Glutamatergic neuron (in vitro differentiated cells): ENCODE measurements around the gene ZC3H12C. TPM values are rescaled to one million over a fixed set of nuclear protein-coding genes. Genes with fewer than 3 reads are reported as not detected.

ENCODE experiments used
- DNase-seq: peaks from one replicate; pipeline ENCODE4 v3.0.0; 2022
- H3K27ac Mint-ChIP-seq: one replicate; pipeline ENCODE4 v1.8.0; 2020; ENCODE audit warnings: mild to moderate bottlenecking, mixed read lengths, inconsistent platforms; ENCODE audit not compliant: unreplicated experiment
- H3K27me3 Mint-ChIP-seq: one replicate; pipeline ENCODE4 v1.8.0; 2020; ENCODE audit warnings: mild to moderate bottlenecking, moderate library complexity, mixed read lengths, inconsistent platforms; ENCODE audit not compliant: unreplicated experiment
- H3K36me3 Mint-ChIP-seq: one replicate; pipeline ENCODE4 v1.8.0; 2020; ENCODE audit warnings: mild to moderate bottlenecking, mixed read lengths, inconsistent platforms; ENCODE audit not compliant: unreplicated experiment
- H3K4me1 Mint-ChIP-seq: one replicate; pipeline ENCODE4 v1.8.0; 2020; ENCODE audit warnings: mild to moderate bottlenecking, low read depth, mixed read lengths, inconsistent platforms; ENCODE audit not compliant: unreplicated experiment
- H3K4me3 Mint-ChIP-seq: one replicate; pipeline ENCODE4 v1.8.0; 2020; ENCODE audit warnings: mild to moderate bottlenecking, mixed read lengths, inconsistent platforms; ENCODE audit not compliant: unreplicated experiment
- H3K9me3 Mint-ChIP-seq: one replicate; pipeline ENCODE4 v1.8.0; 2020; ENCODE audit warnings: mild to moderate bottlenecking, moderate library complexity, mixed read lengths, inconsistent platforms; ENCODE audit not compliant: unreplicated experiment
- total RNA-seq: library from RNA; stranded (reverse); fragmentation: NEBNext Ultra II Directional; extraction: Animal tissue kit (Norgen Biotek cat#: 25700); gene quantifications from one replicate; pipeline ENCODE4 v1.2.1, GENCODE V29; 2021; ENCODE audit not compliant: unreplicated experiment
- TF ChIP-seq, protein P1 (sequence below): fragments of 200-600 bp; sonication (generic); IDR thresholded peaks from one replicate; pipeline ENCODE4 v1.5.0; 2021; ENCODE audit not compliant: partially characterized antibody, unreplicated experiment

ZC3H12C gene
- total RNA-seq, 1 donor from 2014 or later: 60.6 TPM

DNA sequence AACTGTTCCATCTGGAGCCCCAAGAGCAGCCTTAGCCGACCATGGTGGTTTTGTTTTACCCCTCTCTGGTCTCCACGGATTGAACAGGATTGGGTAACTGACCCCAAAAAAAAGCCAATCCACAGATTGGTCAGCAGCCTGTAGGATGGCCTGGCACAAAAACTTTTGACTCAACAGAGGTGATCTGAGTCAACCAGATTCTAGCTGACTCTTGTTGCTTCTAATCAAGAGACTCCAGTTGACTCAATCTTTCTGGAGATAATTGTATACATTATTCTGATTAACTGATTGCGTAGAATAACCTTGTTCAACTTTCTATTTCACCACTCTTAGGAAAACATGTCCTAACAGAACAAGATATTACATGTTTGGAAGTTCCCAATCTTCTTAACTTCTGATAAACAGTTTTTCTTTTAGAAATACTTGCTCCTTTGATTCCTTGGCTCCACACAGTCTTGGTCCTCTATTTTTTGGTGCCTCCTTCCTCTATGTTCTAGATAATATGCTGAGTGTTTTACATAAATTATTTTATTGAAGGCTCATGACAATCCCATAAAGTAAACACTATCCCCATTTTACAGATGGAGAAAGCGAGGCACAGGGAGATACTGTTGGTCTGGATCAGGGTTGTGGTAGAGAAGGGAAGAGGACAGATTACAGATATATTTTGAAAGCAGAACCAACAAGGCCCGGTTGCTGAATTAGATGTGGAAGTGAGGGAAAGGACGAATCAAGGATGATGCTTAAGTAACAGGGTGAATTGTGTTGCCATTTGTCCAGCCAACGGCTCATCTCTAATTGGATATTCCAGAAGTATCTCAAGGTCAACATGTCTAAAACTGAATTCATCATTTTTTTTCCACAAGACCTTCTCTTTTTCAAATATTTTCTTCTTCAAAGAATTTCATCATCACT, 11.5 kb upstream of the ZC3H12C start:
- Mint-ChIP-seq H3K9me3 (peaks cover 4% of the 10 kb centered on the region), H3K36me3 (no peaks in the 10 kb centered on the region), H3K4me1 (peaks cover 14% of the 10 kb centered on the region), H3K27ac (no peak overlapping the region), H3K27me3 (no peaks in the 10 kb centered on the region), H3K4me3 (no peak overlapping the region)
- TF ChIP-seq, protein P1, sequence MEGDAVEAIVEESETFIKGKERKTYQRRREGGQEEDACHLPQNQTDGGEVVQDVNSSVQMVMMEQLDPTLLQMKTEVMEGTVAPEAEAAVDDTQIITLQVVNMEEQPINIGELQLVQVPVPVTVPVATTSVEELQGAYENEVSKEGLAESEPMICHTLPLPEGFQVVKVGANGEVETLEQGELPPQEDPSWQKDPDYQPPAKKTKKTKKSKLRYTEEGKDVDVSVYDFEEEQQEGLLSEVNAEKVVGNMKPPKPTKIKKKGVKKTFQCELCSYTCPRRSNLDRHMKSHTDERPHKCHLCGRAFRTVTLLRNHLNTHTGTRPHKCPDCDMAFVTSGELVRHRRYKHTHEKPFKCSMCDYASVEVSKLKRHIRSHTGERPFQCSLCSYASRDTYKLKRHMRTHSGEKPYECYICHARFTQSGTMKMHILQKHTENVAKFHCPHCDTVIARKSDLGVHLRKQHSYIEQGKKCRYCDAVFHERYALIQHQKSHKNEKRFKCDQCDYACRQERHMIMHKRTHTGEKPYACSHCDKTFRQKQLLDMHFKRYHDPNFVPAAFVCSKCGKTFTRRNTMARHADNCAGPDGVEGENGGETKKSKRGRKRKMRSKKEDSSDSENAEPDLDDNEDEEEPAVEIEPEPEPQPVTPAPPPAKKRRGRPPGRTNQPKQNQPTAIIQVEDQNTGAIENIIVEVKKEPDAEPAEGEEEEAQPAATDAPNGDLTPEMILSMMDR: no peak
- DNase-seq: no peak

DNA sequence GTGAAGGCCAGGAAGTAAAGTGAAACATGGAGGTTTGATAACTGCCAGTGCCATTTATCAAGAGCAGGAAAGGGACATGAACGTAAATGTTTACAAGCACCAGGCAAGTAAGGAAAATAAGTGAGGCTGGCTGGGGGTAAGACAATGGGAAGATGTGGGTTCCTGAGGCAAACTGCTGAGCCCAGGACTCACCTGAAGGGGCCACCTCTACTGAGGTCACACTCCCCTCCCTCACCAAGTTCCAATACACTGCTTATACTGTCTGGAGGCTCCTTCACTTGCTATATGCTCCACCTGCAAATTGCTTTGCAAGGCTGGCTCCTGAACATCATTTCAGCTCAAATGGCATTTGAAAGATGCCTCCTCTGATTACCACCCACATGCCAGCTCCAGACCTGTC, 10.3 kb upstream of the ZC3H12C start:
- H3K36me3 Mint-ChIP-seq: no peaks in the 10 kb centered on the region
- no peaks in the 10 kb centered on the region for H3K27me3 Mint-ChIP-seq
- DNase-seq: no peak
- H3K9me3 Mint-ChIP-seq: peaks cover 4% of the 10 kb centered on the region
- TF ChIP-seq, protein P1: no peak
- no peak overlapping the region for H3K27ac Mint-ChIP-seq
- H3K4me3 Mint-ChIP-seq: no peak overlapping the region
- peaks cover 4% of the 10 kb centered on the region for H3K4me1 Mint-ChIP-seq

DNA sequence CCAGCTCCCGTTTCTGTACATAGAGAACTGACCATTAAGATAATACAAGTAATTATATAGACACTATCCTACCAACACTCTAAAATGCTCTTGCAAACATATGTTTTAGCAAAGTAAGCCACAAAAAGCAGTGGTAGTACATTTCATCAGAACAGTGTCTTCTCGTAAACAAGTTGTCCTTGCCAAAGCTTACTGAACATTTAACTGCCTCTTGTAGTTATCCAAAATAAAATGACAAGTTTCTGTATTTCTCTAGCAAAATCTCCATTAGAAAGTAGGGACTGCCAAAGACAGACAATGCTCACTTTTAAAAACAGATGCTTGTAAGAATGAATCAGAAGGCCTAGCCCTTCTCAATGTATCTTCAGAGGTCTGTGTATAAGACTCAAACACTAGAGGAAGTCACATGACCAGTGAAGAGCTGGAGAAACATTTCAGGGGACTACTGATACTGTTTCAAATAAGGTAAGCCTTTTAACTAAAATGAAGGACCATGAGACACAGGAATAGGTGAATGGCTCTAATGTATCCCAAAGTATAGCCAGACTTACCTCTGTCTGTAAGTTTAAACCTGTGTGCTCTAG, 7.8 kb upstream of the ZC3H12C start:
- H3K4me3 Mint-ChIP-seq: no peak overlapping the region
- H3K4me1 Mint-ChIP-seq: no peaks in the 10 kb centered on the region
- H3K27me3 Mint-ChIP-seq: no peaks in the 10 kb centered on the region
- no peak overlapping the region for H3K27ac Mint-ChIP-seq
- TF ChIP-seq, protein P1: no peak
- H3K9me3 Mint-ChIP-seq: peaks cover 2% of the 10 kb centered on the region
- no peak for DNase-seq
- H3K36me3 Mint-ChIP-seq: no peaks in the 10 kb centered on the region

DNA sequence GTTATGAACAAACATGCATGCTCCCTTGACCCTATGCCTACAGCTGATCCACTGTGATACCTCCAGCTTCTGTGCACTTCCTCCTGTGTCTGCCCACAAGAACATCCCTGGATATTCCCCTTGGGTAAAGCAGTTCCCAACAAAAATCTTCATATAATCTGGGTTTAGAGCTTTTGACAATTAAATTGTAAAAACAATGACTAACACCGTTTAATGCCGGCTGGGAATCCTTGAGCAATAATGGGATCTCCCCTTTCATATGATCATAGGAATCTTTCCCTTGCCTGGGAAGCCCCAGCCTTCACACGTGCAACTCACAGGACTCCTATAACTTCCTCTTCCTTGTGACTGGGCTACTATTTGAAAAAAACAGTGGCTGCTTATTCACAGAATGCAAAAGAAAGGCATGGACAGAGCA, 6.3 kb upstream of the ZC3H12C start:
- no peak for DNase-seq
- Mint-ChIP-seq H3K9me3 (peaks cover under 1% of the 10 kb centered on the region), H3K4me3 (no peak overlapping the region), H3K4me1 (peaks cover 3% of the 10 kb centered on the region), H3K27ac (no peak overlapping the region), H3K36me3 (no peaks in the 10 kb centered on the region), H3K27me3 (no peaks in the 10 kb centered on the region)
- TF ChIP-seq, protein P1: no peak
